K562 (cell line): ENCODE data around the gene ZNF785. TPM values are rescaled to one million over a fixed set of nuclear protein-coding genes. Genes with fewer than 3 reads are reported as not detected.

ENCODE experiments used
- CHD4 ChIP-seq: fragments of 200-600 bp; sonication (generic); IDR thresholded peaks from 3 replicates; pipeline ENCODE4 v1.6.1; 2012; ENCODE audit warnings: low read depth, mild to moderate bottlenecking, mixed read lengths, low read length, inconsistent platforms; ENCODE audit not compliant: insufficient read depth, insufficient replicate concordance, poor library complexity, severe bottlenecking
- KDM5B ChIP-seq: fragments of 200-600 bp; sonication (generic); IDR thresholded peaks from 2 replicates; pipeline ENCODE4 v1.6.1; 2012; ENCODE audit warnings: low read depth, mild to moderate bottlenecking, moderate library complexity, low read length, control low read depth, inconsistent platforms; ENCODE audit not compliant: insufficient replicate concordance
- NFIX ChIP-seq: fragments of 250-450 bp; sonication (Bioruptor Pico); IDR thresholded peaks from 2 replicates; pipeline ENCODE4 v1.4.0; 2020; ENCODE audit warnings: low read depth, mild to moderate bottlenecking, moderate library complexity
- NR4A1 ChIP-seq, 2 experiments: fragments of 250-450 bp in 1 of 2; fragments of 450-650 bp in 1 of 2; sonication (Bioruptor Pico) in 1 of 2; IDR thresholded peaks; 2 replicates each; pipeline versions ENCODE4 v1.4.0 to v1.6.1; 2016 to 2020; ENCODE audit warnings: mild to moderate bottlenecking in 2 of 2, missing compliant biosample characterization in 1 of 2, missing genetic modification characterization in 1 of 2, moderate library complexity in 1 of 2
- POLR3G ChIP-seq: IDR thresholded peaks from 2 replicates; pipeline ENCODE4 v1.6.1; 2011; ENCODE audit not compliant: insufficient read length, insufficient replicate concordance; ENCODE audit errors: extremely low read depth
- PRMT5 ChIP-seq: sonication (generic); formaldehyde crosslinking; IDR thresholded peaks from 2 replicates; pipeline ENCODE4 v1.5.0; 2020; ENCODE audit warnings: missing genetic modification reagents
- RBBP5 ChIP-seq: fragments of 200-600 bp; sonication (generic); IDR thresholded peaks from 2 replicates; pipeline ENCODE4 v1.6.1; 2012; ENCODE audit warnings: borderline replicate concordance, mild to moderate bottlenecking, low read length, control low read depth, inconsistent platforms; ENCODE audit not compliant: insufficient read depth, poor library complexity, severe bottlenecking
- SIX5 ChIP-seq, 2 experiments: IDR thresholded peaks; 2 replicates each; pipeline ENCODE4 v1.6.1; 2011; ENCODE audit warnings: low read length in 2 of 2, borderline replicate concordance in 1 of 2, low read depth in 1 of 2, mild to moderate bottlenecking in 1 of 2, moderate library complexity in 1 of 2; ENCODE audit not compliant: insufficient read depth in 1 of 2
- SMARCA5 ChIP-seq: fragments of 450-650 bp; IDR thresholded peaks from 2 replicates; pipeline ENCODE4 v1.6.1; 2016
- ZBTB1 ChIP-seq: sonication (generic); formaldehyde crosslinking; IDR thresholded peaks from 2 replicates; pipeline ENCODE4 v1.8.1; 2023; ENCODE audit warnings: missing genetic modification reagents, low read depth, mild to moderate bottlenecking, borderline replicate concordance
- polyA plus RNA-seq, 8 experiments: library from polyadenylated mRNA; depleted of rRNA in 4 of 8; stranded (reverse) in 5 of 8; unstranded in 3 of 8; fragments of >200 nt; fragmentation: Nextera tagmentation in 2 of 8; fragmentation: Illumina TruSeq in 1 of 8; extraction: Ambion mirVana in 2 of 8; extraction: Trizol in 1 of 8; gene quantifications; 2 replicates each; pipeline versions ENCODE4 v1.2.1 to v1.2.3, GENCODE V29; 2011 to 2014; ENCODE audit warnings: inconsistent platforms in 1 of 8, missing spikeins in 1 of 8
- total RNA-seq, 7 experiments: library from RNA; depleted of rRNA in 6 of 7; stranded (reverse); fragments of >200 nt in 6 of 7; fragmentation: Illumina TruSeq in 2 of 7; extraction: Trizol in 2 of 7; gene quantifications; 2 replicates each; pipeline versions ENCODE4 v1.2.1 to v1.2.3, GENCODE V29; 2011 to 2021; ENCODE audit warnings: low replicate concordance in 1 of 7
- TF ChIP-seq, protein P1 (sequence below): fragments of 250-450 bp; sonication (Bioruptor Pico); IDR thresholded peaks from 2 replicates; pipeline ENCODE4 v1.5.0; 2021

ZNF785 gene
- total and polyA plus RNA-seq, 9 of the 15 experiments (the other 6 are each of a cell fraction or from before 2014, with no cell fraction given): 0.64 to 11.0 (median 6.4) TPM

DNA sequence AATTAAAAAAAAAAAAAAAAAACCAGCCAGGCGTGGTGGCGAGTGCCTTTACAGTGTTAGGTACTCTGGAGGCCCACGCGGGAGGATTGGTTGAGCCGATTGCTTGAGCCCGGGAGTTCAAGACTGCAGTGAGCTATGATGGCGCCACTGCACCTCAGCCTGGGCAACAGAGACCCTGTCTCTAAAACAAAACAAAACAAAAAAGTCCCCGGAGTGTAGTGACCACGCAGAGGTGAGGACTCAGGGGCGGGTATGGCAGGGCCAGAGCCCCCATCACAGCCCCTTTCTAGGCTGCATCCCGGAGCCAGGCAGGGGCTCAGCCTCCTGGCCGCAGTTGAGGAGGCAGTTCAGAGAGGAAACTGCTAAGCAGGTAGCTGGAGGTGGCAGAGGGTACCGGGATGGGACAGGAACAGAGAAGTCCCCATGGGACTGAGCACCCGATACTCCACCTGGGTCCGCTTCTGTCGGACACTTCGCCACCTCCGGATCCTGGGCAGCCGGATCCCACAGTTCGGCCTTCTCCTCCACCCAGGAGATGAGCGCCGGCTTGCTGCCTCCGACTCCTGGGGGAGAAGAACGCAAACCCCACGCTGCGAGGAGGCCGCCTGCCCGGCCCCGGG, 51.6 kb downstream of the ZNF785 start (continued):
- no peak for TF ChIP-seq SIX5 (IDR thresholded peaks at IDR 0.05; ENCODE audit: borderline replicate concordance in 1 of 2, insufficient read depth in 1 of 2, low read depth in 1 of 2, low read length in 2 of 2)
- TF ChIP-seq SMARCA5: no peak
- TF ChIP-seq RBBP5: peak; percentile 68
- TF ChIP-seq POLR3G: no peak
- TF ChIP-seq, protein P1, sequence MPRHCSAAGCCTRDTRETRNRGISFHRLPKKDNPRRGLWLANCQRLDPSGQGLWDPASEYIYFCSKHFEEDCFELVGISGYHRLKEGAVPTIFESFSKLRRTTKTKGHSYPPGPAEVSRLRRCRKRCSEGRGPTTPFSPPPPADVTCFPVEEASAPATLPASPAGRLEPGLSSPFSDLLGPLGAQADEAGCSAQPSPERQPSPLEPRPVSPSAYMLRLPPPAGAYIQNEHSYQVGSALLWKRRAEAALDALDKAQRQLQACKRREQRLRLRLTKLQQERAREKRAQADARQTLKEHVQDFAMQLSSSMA (CRISPR knock-in tag): no peak
- no peak for TF ChIP-seq CHD4
- no peak for TF ChIP-seq NFIX (CRISPR knock-in tag)
- TF ChIP-seq ZBTB1 (CRISPR knock-in tag): no peak
- TF ChIP-seq KDM5B: peak; percentile 54
- no peak for TF ChIP-seq PRMT5
- TF ChIP-seq NR4A1 (CRISPR knock-in tag; IDR thresholded peaks at IDR 0.05): no peak
- TF ChIP-seq NR4A1 (tag; IDR thresholded peaks at IDR 0.05): no peak
